Islet precursor cell (in vitro differentiated cells): ENCODE data around the gene MCFD2.

ENCODE experiments used
- DNase-seq: peaks from one replicate; pipeline ENCODE4 v3.0.0-alpha.2; 2018

The MCFD2 gene

DNA sequence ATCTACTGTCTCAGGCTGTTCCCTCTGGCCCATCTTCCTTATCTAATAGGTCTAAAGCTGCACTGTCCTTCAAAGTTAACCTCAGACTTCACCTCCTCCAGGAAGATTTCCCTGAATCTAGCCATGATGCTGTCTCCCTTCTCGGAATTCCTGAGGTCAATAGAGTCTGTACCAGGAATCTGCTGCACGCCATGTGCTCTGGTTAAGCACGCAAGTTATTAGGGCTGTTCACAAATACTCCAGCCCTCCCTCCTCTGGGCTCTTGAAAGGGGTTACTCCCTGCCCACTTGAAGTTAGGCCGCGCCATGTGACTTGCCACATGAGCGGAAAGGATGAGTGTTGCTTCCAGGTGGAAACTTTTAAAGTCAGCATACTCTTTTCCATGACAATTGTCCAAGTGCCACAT lies 43.6 kb downstream of the MCFD2 start:
- DNase-seq, result peak; percentile 49

DNA sequence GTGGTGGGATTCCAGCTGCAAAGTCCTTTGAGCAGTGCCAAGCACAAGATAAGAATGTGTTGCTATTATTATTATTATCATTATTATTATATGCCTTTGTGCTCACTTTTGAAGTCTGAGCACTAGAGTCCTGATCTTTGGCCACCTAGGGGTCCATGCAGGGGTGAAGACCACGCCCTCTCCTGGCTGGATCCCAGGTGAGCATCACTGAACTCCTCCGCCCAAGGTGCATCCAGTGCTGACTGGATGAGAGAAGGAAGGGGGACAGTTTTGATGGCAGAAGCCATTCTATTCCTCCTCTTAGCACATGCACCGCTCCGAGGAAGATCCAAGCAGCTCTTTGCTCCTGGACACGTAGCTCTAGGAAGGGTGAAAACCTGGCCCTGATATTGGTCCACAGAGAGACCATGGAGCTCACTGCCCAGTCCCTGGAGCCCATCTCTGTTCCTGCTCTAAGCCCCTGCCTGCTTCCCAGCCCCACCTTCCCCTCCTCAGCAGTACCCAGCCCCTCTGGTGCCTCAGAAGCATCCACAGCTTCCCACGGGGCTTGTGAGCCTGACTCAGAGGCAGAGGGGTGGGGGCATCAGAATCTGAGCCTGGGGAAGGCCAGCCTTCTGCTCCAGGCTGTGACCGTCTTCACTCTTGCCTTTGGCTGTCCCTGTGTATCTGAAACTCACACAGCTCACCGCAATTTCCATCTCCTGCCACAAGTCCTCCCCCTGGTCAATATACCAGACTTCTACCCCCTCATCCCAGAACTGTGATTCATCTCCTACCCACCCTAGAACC lies 45.4 kb downstream of the MCFD2 start:
- DNase-seq, result peak; percentile 68

DNA sequence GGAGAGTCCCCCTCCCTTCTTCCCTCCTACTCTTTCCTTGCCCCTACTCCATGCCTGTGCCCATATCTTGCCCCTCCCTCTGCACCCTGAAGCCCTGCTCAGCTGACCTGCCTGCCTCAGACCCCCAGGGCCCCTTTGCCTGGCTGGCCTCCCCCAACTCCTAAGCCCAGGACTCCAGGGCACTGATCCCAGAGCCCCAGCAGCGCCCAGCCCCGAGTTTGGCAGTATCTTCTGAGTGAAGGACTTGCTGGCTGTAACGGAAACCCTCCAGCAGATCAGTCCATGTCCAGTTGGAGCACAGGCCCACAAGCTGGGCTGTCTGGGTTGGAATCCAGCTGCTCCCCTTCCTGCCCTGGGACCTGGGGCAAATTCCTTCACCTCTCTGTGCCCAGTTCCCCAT lies 46.0 kb downstream of the MCFD2 start:
- no peak for DNase-seq

DNA sequence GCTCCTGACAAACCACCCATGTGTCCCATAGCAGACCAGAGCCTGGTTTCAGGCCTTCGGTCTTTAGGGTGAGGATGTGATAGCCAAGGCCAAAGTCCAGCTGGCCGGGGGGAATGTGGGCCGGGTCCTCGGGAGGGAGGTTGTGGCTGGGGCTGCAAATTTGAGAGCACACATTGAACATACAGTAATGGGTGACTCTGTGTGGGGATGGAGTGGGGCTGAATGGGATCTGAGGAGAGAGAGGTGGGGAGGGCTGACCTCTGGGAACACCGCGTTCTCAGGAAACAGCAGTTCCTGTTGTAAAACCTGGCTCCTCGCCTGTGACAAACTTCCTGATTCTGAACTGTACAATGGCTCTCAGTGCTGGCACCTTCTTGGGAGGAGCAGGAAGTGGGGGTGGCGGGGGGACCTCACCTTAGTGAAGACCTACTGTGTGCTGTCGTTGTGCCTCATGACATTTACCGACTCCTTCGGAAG lies 48.8 kb downstream of the MCFD2 start:
- DNase-seq, result no peak

DNA sequence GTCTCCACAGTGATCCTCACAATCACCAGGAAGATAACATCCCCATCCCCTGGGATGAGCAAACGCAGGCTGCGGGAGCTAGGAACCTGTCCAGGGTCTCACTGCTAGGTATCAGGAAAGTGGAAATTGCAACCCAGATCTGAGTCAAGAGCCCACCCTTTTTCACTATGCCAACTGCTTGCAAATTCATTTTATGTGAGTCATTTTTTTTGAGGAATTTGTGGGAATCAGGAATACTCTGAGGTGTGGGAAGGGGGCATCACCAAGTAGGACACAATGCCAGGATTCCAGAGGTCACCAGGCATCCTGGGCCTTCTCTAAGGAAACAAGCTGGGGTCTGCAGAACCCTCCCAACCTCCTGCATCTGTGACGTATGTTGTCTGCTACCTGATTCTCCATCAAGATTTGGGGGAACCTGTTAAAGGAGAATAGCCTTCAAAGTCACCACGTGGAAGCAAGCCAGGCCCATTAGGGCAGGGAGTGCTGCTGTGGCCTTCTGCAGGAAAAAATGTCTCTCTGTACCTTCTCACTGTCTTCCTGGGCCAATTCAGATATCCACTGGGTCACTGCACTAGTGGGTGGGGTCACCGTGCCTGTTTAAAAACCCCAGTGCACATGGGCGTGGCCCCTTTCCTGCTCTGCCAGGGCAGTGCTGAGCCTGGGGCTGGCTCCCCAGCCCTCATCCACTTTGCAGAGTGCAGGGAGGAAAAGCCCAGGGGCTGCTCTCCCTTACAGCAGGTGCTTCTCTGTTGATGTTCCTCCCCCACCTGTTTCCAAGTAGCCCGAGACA lies 50.2 kb downstream of the MCFD2 start:
- no peak for DNase-seq

DNA sequence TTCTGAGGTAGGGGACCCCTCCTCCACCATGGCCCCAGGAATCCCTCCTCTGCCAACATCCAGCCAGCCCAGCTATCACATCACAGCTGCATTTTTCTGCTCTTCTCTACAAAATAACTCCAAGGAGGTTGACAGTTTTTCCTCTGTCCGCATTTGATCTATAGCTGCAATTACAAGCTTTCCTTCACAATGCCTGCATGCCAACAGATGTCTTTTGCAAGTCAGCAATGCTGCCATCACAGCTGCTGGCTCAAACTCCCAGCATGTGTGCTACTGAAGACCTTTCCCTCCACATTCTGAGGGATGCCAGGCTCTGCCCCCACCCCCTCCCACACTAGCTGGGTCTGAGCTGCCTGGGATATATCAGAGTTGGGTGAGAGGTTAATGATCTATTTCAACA lies 51.7 kb downstream of the MCFD2 start:
- DNase-seq, result no peak

DNA sequence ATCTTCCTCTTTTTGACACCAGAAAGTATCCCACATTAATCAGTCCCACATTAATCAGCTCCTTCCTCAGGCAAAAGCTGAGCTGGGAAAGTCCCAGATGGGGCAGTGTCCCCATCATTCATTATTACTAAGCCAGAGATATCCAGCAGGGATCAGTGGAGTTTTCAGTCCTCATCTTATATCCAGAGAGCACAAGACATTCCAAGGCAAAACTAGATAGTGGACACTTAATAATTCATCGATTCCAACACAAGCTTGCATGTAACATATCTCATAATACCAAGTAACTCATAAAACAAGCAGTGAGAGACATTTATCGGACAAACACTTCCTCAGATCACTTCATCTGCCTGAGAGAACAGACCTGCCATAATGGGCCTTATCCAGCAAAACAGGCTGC lies 53.1 kb downstream of the MCFD2 start:
- DNase-seq, result no peak

DNA sequence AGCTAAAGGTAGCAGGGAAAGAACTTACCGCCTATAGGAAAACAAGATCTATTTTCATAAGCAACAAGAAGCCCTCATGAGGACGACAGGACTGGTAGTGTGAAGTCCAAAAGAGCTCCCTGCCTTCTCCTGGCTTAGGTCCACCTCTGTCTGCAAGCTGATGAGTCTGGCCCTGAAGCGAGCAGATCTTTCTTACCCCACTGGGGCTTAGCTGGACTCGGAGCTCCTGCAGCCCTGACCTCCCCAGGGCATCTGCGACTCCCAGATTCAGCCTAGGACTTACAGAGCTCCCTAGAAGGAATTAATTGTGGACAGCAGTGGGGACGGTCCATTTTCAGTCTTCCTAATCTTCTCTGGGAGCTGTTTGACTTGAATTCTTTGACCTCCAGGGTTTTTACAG lies 53.7 kb downstream of the MCFD2 start:
- no peak for DNase-seq

DNA sequence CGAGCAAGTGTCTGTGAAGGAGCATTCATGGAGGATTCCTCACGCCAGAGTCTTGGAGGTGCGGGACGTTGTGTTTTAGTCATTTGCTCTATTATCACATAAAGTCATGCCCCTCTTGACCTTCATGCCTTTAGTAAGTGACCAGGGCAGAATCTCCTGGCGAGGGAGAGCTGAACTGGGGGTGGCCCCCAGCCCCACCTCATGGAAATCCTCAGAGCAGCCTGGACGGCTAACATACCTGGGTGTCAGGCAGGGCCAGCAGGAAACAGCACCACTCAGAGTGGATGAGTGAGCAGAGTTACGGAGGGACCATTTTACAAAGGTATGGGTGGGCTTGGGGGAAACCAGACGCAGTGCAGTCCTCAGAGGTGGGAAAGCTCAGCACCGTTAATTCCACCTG lies 56.1 kb downstream of the MCFD2 start:
- no peak for DNase-seq

DNA sequence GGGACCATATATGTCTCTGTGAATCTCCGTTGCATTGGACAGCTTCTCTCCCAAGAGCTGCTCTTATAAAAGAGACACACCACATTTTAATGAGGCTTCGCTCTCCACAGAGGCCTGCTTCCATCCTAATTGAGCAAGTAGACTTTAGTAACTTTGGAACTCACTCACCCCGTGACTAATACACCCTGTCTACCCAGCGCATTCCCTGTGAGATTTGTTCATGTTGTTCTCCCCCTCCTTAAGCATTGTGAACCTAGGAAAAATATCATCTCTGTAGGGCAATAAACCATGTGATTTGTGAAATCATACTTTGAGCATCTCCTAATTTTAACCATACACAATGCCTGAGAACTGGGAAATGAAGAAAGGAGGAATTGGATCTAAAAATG lies 56.9 kb downstream of the MCFD2 start:
- DNase-seq, result no peak

DNA sequence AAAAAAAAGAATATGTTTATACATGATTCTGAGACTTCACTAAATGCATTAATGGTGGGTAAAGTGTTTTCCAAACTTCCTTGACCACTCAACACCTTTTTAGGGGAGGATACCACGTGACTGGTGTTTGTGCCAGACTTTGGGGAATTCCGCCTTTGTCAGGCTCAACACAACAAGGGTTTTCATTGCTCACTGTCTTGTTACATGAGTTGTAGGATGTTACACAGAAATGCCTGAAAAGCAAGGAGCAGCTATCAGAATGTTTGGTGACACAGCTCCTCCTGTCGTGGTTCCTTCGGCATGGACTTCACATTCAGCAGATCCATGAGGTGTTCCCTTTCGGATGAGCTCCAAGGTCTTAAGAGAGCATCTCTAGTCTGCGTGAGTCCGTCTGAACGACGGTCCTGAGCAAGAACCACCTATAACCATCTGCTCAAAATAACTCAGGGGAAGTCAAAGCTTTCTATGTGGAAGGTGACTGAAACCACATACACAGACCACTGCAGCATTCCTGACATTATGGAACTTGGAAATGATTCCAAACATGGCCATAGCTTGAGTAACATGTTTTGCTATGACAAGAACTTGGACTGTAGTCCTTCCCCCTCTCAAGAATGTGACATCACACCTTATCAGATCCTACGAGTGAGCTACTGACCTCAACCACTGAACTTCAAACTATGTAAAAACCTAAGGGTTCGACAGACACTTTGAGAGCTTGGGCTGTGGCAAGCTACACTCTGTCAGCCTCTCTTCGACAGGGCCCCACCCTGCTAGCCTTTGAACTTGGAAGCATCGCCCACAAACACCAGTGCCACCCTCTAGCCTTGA lies 57.5 kb downstream of the MCFD2 start:
- peak; percentile 65 for DNase-seq

DNA sequence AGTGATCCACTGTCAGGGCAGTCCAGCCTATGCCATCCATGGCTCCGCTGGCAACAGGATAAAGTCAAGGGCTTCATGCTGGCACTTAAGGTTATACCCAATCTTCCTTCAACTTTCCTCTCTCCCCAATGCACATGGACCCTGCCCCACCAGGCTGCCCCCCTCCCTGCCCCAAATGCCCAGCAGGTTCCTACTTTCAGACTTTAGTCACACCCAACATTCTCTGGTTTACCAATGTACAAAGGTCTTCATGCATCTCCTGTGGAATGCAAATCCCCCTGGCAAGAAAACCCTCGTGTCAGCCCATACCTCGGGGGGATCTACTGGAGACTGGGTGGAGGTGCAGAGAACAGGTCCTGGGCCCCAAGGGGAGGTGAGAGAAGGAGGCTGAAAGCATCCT lies 59.3 kb downstream of the MCFD2 start:
- DNase-seq, result no peak

DNA sequence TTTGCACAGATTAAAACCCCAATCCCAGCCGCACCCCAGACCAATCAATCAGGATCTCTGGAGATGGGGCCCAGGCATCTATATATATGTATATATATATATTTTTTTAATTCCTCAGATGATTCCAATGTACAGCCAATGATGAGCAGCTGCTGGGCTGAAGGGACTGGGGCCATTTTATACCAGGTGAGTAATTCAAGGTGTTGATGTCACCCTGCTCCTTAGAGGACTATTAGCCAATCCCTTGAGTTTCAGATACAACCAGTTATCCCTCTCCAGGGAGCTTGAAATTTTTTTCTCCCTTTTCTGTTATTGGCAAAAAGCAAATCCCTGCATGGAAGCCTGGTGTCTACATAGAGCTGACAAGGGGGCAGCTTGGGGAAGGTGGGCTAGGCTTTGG lies 59.8 kb downstream of the MCFD2 start:
- no peak for DNase-seq

DNA sequence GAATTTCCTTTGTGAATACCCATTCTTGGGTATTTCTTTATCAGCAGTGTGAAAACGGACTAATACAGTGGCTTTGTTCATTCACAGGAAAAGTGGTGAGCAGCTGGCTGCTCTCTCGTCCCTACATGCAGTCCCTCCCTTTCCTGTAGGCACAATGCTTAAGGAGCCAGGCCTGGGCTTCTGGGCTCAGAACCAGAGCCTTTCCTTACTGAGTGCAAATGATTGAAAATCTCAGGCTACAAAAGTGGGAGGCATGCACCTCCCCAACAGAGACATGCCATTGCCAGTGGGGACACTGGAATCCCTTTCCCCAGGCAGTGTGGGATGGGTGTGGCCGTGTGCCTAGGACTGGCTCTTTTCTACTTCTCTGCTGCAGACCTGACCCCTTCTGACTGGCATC lies 61.3 kb downstream of the MCFD2 start:
- no peak for DNase-seq

DNA sequence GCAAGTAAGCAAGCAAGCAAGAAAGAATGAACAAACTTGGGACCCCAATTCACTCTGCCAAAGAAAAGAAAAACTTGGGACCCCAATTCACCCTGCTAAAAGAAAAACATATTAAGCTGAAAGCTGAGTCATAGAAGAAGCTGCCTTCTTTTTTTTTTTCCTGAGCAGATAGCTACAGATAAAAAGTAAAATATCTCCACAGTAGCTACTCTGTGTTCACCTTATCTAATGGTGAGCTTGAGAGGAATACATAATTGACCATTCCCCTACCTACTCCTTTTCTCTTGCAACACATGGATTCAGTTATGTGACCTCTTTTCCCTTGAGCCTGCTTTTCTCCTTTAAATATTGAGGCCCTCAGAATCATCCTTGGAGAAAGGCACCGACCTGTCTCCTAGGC lies 63.0 kb downstream of the MCFD2 start:
- no peak for DNase-seq

DNA sequence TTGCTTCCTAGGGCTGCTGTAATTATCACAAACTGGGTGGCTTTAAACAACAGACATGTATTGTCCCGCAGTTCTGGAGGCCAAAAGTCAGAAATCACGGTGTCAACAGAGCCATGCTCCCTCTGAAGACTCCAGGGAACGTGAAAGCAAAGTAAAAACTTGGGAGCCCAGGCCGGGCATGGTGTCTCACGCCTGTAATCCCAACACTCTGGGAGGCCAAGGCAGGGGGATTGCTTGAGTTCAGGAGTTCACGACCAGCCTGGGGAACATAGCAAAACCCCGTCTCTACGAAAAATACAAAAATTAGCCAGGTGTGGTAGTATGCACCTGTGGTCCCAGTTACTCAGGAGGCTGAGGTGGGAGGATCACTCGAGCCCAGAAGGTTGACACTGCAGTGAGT lies 63.5 kb downstream of the MCFD2 start:
- DNase-seq, result no peak
